Fibroblast of villous mesenchyme (primary cell): ENCODE results near the gene PLEKHH3. TPM values are rescaled to one million over a fixed set of nuclear protein-coding genes. Genes with fewer than 3 reads are reported as not detected.
A peak's percentile ranks its signal among the peaks of the same experiment; 100 is the strongest.

Experiments
- DNase-seq: peaks from one replicate; pipeline ENCODE4 v3.0.0-alpha.2; 2010; ENCODE audit warnings: low read depth
- H3K4me3 ChIP-seq: 2 replicates; pipeline ENCODE4 v1.5.1; 2011; ENCODE audit warnings: low read depth, mild to moderate bottlenecking, low read length
- CTCF ChIP-seq: IDR thresholded peaks from 2 replicates; pipeline ENCODE4 v1.5.1; 2012; ENCODE audit warnings: low read depth, mild to moderate bottlenecking, low read length; ENCODE audit not compliant: insufficient read depth
- total RNA-seq: library from RNA; depleted of rRNA; stranded (reverse); fragments of >200 nt; gene quantifications from 2 replicates; pipeline ENCODE4 v1.2.3, GENCODE V29; 2012

The PLEKHH3 gene
- total RNA-seq, 1 donor: 13.8 TPM

GRCh38 chr17:42690596-42690995 is 13.8 kb upstream of the PLEKHH3 start:
- H3K4me3 ChIP-seq: no peak overlapping the region
- no peak for DNase-seq
- no peak for TF ChIP-seq CTCF

GRCh38 chr17:42687707-42688320 is 11.0 kb upstream of the PLEKHH3 start:
- DNase-seq: no peak
- no peak for TF ChIP-seq CTCF
- no peak overlapping the region for H3K4me3 ChIP-seq

DNA sequence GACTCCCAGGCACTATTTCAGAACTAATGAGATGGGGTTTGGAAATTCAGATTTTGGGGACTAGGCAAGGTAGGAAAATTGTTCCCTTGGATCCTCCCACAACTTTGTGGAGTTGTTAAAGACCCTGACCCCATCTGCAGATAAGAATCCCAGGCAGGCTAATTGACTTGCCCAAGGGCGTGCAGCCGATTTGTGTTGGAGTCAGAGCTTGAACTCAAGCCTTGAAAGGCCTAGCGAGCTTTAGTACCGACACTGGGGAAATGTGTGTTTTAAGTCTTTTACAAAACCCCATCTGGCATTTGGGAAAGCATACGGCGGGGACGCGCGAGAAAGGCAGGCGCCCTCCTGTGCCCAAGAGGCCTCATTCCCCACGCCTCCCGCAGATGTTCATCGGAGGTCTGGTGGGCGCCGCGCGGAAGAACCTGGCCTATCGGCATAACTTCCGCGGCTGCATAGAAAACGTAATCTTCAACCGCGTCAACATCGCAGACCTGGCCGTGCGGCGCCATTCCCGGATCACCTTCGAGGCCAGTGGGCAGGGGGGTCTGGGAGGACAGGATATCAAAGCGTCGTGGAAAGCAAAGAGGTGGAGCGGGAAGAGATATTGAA is 9.8 kb upstream of the PLEKHH3 start:
- no peak for DNase-seq
- no peak overlapping the region for H3K4me3 ChIP-seq
- TF ChIP-seq CTCF: no peak

- H3K4me3 ChIP-seq: no peak overlapping the region
- no peak for DNase-seq
- TF ChIP-seq CTCF: no peak
Measured at GRCh38 chr17:42685831-42686230, 9.0 kb upstream of the PLEKHH3 start.

GRCh38 chr17:42684929-42685556 is 8.2 kb upstream of the PLEKHH3 start:
- H3K4me3 ChIP-seq: no peak overlapping the region
- no peak for DNase-seq
- no peak for TF ChIP-seq CTCF

GRCh38 chr17:42683407-42684034 is 6.7 kb upstream of the PLEKHH3 start:
- DNase-seq: peak; percentile 38

More at GRCh38 chr17:42683407-42684034, 6.7 kb upstream of the PLEKHH3 start:
- peak overlapping the region; percentile 61 for H3K4me3 ChIP-seq
- no peak for TF ChIP-seq CTCF
